Activated CD8-positive, alpha-beta memory T cell treated with anti-CD3 and anti-CD28 coated beads, Interleukin-2, amount 50 U/mL, for 1 hour (primary cell): ENCODE results near the gene C5orf15.

Experiments used
- DNase-seq: peaks from one replicate; pipeline ENCODE4 v3.0.0-alpha.2; 2020; ENCODE audit errors: extremely low read depth

C5orf15 gene

GRCh38 chr5:133968204-133968980, at the start of gene C5orf15:
TSS of gene C5orf15 (minus strand) at chr5:133968625. CDS start at chr5:133968584, 41 bp downstream.
- DNase-seq: peak; percentile 80

- no peak for DNase-seq
Observed at GRCh38 chr5:134008266-134008749, 39.9 kb upstream of the C5orf15 start.

- no peak for DNase-seq
Observed at GRCh38 chr5:134007581-134008265, 39.3 kb upstream of the C5orf15 start.

GRCh38 chr5:134006115-134006514, 37.7 kb upstream of the C5orf15 start:
- DNase-seq: no peak

- no peak for DNase-seq
Observed at GRCh38 chr5:134005417-134006061, 37.1 kb upstream of the C5orf15 start.

- peak; percentile 78 for DNase-seq
Observed at GRCh38 chr5:134004626-134005416, 36.4 kb upstream of the C5orf15 start, which contains the start of gene VDAC1. TSS of gene VDAC1 (minus strand) at chr5:134004975. CDS start at chr5:133993012, 11,963 bp downstream.

- DNase-seq: no peak
Observed at GRCh38 chr5:134003817-134004625, 35.6 kb upstream of the C5orf15 start.

- no peak for DNase-seq
Observed at GRCh38 chr5:134003064-134003816, 34.8 kb upstream of the C5orf15 start.

GRCh38 chr5:134001938-134002731, 33.7 kb upstream of the C5orf15 start:
- DNase-seq: no peak

- no peak for DNase-seq
Observed at GRCh38 chr5:134000696-134001453, 32.5 kb upstream of the C5orf15 start.

GRCh38 chr5:134000091-134000511, 31.7 kb upstream of the C5orf15 start:
- DNase-seq: no peak

- DNase-seq: no peak
Observed at GRCh38 chr5:133998807-133999206, 30.4 kb upstream of the C5orf15 start.

GRCh38 chr5:133998042-133998441, 29.6 kb upstream of the C5orf15 start:
- DNase-seq: no peak

GRCh38 chr5:133996683-133997252, 28.3 kb upstream of the C5orf15 start:
- DNase-seq: no peak

- DNase-seq: no peak
Observed at GRCh38 chr5:133995883-133996563, 27.6 kb upstream of the C5orf15 start.

- no peak for DNase-seq
Observed at GRCh38 chr5:133995341-133995740, 26.9 kb upstream of the C5orf15 start.

- no peak for DNase-seq
Observed at GRCh38 chr5:133994990-133995333, 26.5 kb upstream of the C5orf15 start.
